GM12878 (cell line): ENCODE data around the gene CISTR. TPM values are rescaled to one million over a fixed set of nuclear protein-coding genes. Genes with fewer than 3 reads are reported as not detected.

ENCODE experiments used
- ATAC-seq: fragments of 200-7000 bp; cut with Tn5 transposase; 3 replicates; pipeline ENCODE4 v1.9.1; 2020; ENCODE audit warnings: mild to moderate bottlenecking, moderate library complexity
- BruUV-seq: library from RNA; stranded (reverse); fragments of 400-500 nt; replicated peaks from 2 replicates; lab custom pipeline; 2021; lab: Mats Ljungman, UMichigan
- CTCF ChIA-PET: fragments of 300-600 bp; sonication (Branson Sonifier 250); formaldehyde crosslinking; extraction: SDS; loops from one replicate; lab custom pipeline; 2021; ENCODE audit warnings: inconsistent platforms; lab: Yijun Ruan, JAX
- POLR2A ChIA-PET: fragments of 350-600 bp; formaldehyde crosslinking; extraction: SDS; loops from one replicate; lab custom pipeline; 2021; ENCODE audit warnings: inconsistent platforms; lab: Charles Lee
- RAD21 ChIA-PET: fragments of 300-600 bp; sonication (Branson Sonifier 250); formaldehyde crosslinking; loops from one replicate; lab custom pipeline; 2023; ENCODE audit warnings: antibody characterized with exemption; ENCODE audit not compliant: unreplicated experiment; lab: Charles Lee
- SMC1A ChIA-PET: fragments of 300-600 bp; sonication (Branson Sonifier 250); formaldehyde crosslinking; loops from one replicate; lab custom pipeline; 2023; ENCODE audit not compliant: unreplicated experiment, uncharacterized antibody; lab: Charles Lee
- DNase-seq: peaks from one replicate; pipeline ENCODE4 v3.0.0-alpha.2; 2011; ENCODE audit warnings: low read depth, low spot score
- FAIRE-seq: peaks from 3 replicates; lab custom pipeline; 2011; peaks lifted over from hg19 to GRCh38; lab: Jason Lieb, UNC
- H2AFZ ChIP-seq: 2 replicates; pipeline ENCODE4 v1.6.0; 2011; ENCODE audit warnings: low read depth, low read length, control low read depth; ENCODE audit not compliant: control insufficient read depth
- H3K27ac ChIP-seq: 2 replicates; pipeline ENCODE4 v1.5.1; 2011; ENCODE audit warnings: control low read depth; ENCODE audit not compliant: control insufficient read depth, insufficient read depth
- H3K27me3 ChIP-seq, 2 experiments: replicated peaks in 1 of 2; 2 replicates each; pipeline versions ENCODE4 v1.6.0 to v1.6.1; 2011; ENCODE audit warnings: low read length in 1 of 2; ENCODE audit not compliant: control insufficient read depth in 2 of 2, insufficient read depth in 2 of 2
- H3K36me3 ChIP-seq, 2 experiments: 2 replicates each; pipeline ENCODE4 v1.5.1; 2011; ENCODE audit warnings: low read length in 1 of 2; ENCODE audit not compliant: control insufficient read depth in 2 of 2, insufficient read depth in 2 of 2
- H3K4me1 ChIP-seq: 2 replicates; pipeline ENCODE4 v1.6.1; 2011; ENCODE audit warnings: mild to moderate bottlenecking, low read length, moderate library complexity, mixed read lengths; ENCODE audit not compliant: control insufficient read depth, insufficient read depth
- H3K4me2 ChIP-seq: 2 replicates; pipeline ENCODE4 v1.6.0; 2011; ENCODE audit warnings: control low read depth; ENCODE audit not compliant: control insufficient read depth, insufficient read depth
- H3K4me3 ChIP-seq: fragments of 200-600 bp; sonication (generic); 2 replicates; pipeline ENCODE4 v1.5.1; 2016
- H3K79me2 ChIP-seq: 2 replicates; pipeline ENCODE4 v1.6.0; 2011; ENCODE audit warnings: low read length; ENCODE audit not compliant: control insufficient read depth, insufficient read depth
- H3K9ac ChIP-seq: 2 replicates; pipeline ENCODE4 v1.8.0; 2011; ENCODE audit warnings: low read length, control low read depth, mixed read lengths; ENCODE audit not compliant: control insufficient read depth, insufficient read depth
- H3K9me3 ChIP-seq: replicated peaks from 3 replicates; pipeline ENCODE4 v1.5.1; 2011; ENCODE audit warnings: mild to moderate bottlenecking, low read length; ENCODE audit not compliant: control insufficient read depth, insufficient read depth
- H4K20me1 ChIP-seq: 2 replicates; pipeline ENCODE4 v1.6.0; 2011; ENCODE audit not compliant: control insufficient read depth, insufficient read depth
- MYC ChIP-seq: IDR thresholded peaks from 2 replicates; pipeline ENCODE4 v1.6.1; 2011; ENCODE audit warnings: mild to moderate bottlenecking, low read length, moderate library complexity, inconsistent platforms; ENCODE audit not compliant: insufficient read depth, insufficient replicate concordance, insufficient read length, severe bottlenecking
- NBN ChIP-seq: fragments of 450-650 bp; IDR thresholded peaks from 2 replicates; pipeline ENCODE4 v1.6.1; 2016
- POLR2A ChIP-seq: IDR thresholded peaks from 2 replicates; pipeline ENCODE4 v1.6.1; 2011; ENCODE audit warnings: low read depth, mild to moderate bottlenecking, low read length
- RUNX3 ChIP-seq: IDR thresholded peaks from 2 replicates; pipeline ENCODE4 v1.6.1; 2012; ENCODE audit warnings: low read length, inconsistent platforms
- TCF7 ChIP-seq: IDR thresholded peaks from 2 replicates; pipeline ENCODE4 v1.6.1; 2014; ENCODE audit warnings: antibody characterized with exemption, borderline replicate concordance
- WGBS: methylation state at CpG from one replicate; pipeline ENCODE4 v1.1.6; 2016; ENCODE audit warnings: low lambda C conversion rate; ENCODE audit not compliant: insufficient replicate concordance, insufficient coverage; ENCODE audit errors: missing lambda C conversion rate; 5-methylcytosine and 5-hydroxymethylcytosine counted together
- in situ Hi-C: fragments of 300-500 bp; cut with MboI; formaldehyde crosslinking; loops from 9 replicates; pipeline ENCODE4 v1.14.3; 2018; ENCODE audit warnings: mixed read lengths
- intact Hi-C: fragments of 100-400 bp; cut with micrococcal nuclease; formaldehyde crosslinking; loops from one replicate; pipeline ENCODE4 v1.14.2; 2022; ENCODE audit not compliant: unreplicated experiment
- polyA plus RNA-seq, 11 experiments: library from polyadenylated mRNA; depleted of rRNA in 4 of 11; unstranded in 6 of 11; stranded (reverse) in 5 of 11; fragments of >200 nt; fragmentation: Nextera tagmentation in 4 of 11; fragmentation: Illumina TruSeq in 1 of 11; extraction: Ambion mirVana in 4 of 11; extraction: Trizol in 1 of 11; gene quantifications; 1 replicate in 1 of 11; 2 replicates in 10 of 11; pipeline versions ENCODE4 v1.2.1 to v1.2.3, GENCODE V29; 2011 to 2016; ENCODE audit warnings: inconsistent platforms in 2 of 11, missing spikeins in 2 of 11, low read depth in 1 of 11
- total RNA-seq, 4 experiments: library from RNA; depleted of rRNA in 3 of 4; stranded (reverse); fragments of >200 nt in 3 of 4; fragmentation: Illumina TruSeq in 1 of 4; extraction: Trizol in 1 of 4; gene quantifications; 2 replicates each; pipeline versions ENCODE4 v1.2.1 to v1.2.3, GENCODE V29; 2013 to 2021
- TF ChIP-seq, protein P1 (sequence below): fragments of 450-650 bp; formaldehyde crosslinking; IDR thresholded peaks from 2 replicates; pipeline ENCODE4 v1.4.0; 2022; ENCODE audit warnings: mild to moderate bottlenecking, moderate library complexity

The CISTR gene
- total and polyA plus RNA-seq, 10 of the 15 experiments (the other 5 are each of a cell fraction or from before 2014, with no cell fraction given), result 0.26 TPM; not detected in 9

DNA sequence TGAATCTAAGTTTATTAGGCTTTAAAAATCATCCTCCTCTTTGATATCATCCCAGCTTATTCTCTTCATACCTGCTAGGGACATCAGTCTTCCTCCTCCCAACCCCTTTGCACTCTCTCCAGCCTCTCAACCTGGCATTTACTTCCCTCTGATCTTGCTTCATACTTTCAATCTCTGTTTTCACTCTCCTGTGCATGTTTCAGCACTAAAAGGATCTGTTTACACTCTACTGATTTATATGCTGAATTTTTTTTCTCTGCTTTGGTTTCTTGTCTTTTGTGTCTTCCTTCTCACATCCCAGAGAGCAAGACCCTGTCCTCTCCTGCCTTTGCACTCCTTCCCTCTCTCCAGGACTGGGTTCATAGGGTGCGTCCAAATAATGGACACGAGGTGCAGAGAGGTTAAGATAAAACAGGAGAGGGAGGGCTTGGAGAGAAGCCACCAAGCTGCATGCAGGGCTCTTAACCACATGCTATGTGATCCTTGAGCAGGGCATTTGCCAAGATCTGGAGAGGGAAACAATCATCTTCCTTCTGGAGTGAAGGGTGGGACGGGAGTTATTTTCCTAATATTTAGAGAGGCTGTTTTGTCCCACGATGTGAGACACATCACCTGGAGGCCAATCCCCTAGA is 3.0 kb upstream of the CISTR start:
- in situ Hi-C loops, result no loop called here
- Histone ChIP-seq H4K20me1 (no peaks in the 10 kb centered on the region), H3K79me2 (no peaks in the 10 kb centered on the region), H2AFZ (peak overlapping the region; percentile 41), H3K27me3 (no peaks in the 10 kb centered on the region), H3K4me3 (peak overlapping the region; percentile 33; the same call in 1 of the 2 replicates), H3K27ac (peak overlapping the region; percentile 35), H3K9me3 (no peaks in the 10 kb centered on the region), H3K4me1 (peaks cover 65% of the 10 kb centered on the region), H3K4me2 (peak overlapping the region; percentile 94), H3K9ac (0 out of 2 replicates have a peak overlapping the region, but pooled peaks have one; percentile 25), H3K36me3 (no peaks in the 10 kb centered on the region)
- intact Hi-C loops, result loop anchor here (10.0 kb wide), 1 partner anchor 450 kb away; no protein-coding TSS in a partner anchor
- TF ChIP-seq POLR2A, result no peak
- TF ChIP-seq, protein P1, sequence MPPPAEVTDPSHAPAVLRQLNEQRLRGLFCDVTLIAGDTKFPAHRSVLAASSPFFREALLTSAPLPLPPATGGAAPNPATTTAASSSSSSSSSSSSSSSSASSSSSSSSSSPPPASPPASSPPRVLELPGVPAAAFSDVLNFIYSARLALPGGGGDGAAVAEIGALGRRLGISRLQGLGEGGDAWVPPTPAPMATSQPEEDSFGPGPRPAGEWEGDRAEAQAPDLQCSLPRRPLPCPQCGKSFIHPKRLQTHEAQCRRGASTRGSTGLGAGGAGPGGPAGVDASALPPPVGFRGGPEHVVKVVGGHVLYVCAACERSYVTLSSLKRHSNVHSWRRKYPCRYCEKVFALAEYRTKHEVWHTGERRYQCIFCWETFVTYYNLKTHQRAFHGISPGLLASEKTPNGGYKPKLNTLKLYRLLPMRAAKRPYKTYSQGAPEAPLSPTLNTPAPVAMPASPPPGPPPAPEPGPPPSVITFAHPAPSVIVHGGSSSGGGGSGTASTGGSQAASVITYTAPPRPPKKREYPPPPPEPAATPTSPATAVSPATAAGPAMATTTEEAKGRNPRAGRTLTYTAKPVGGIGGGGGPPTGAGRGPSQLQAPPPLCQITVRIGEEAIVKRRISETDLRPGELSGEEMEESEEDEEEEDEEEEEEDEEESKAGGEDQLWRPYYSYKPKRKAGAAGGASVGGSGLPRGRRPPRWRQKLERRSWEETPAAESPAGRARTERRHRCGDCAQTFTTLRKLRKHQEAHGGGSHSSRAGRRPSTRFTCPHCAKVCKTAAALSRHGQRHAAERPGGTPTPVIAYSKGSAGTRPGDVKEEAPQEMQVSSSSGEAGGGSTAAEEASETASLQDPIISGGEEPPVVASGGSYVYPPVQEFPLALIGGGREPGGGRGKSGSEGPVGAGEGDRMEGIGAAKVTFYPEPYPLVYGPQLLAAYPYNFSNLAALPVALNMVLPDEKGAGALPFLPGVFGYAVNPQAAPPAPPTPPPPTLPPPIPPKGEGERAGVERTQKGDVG (CRISPR knock-in tag), result no peak
- 0 out of 2 replicates have a peak, but pooled peaks have one; percentile 26 for TF ChIP-seq NBN
- no peak for TF ChIP-seq TCF7
- TF ChIP-seq RUNX3, result peak; percentile 13; the same call in 1 of the 2 replicates
- no peak for TF ChIP-seq MYC
- FAIRE-seq, result no peak
- 22% methylated on average over 4 of the region's 4 CpGs for WGBS
- SMC1A ChIA-PET, result interaction anchor here (3.9 to 4.1 kb wide), 2 partner anchors 9 to 55 kb away, joined by 20 to 156 read pairs; no protein-coding TSS in a partner anchor
- RAD21 ChIA-PET, result interaction anchor here (1.0 to 1.9 kb wide), 4 partner anchors 10 to 79 kb away, joined by 3 to 9 read pairs (median 3); partner anchors contain the start of gene ATP5MC2
- ATAC-seq, result no peak
- POLR2A ChIA-PET, result interaction anchor here (0.7 to 3.3 kb wide), 5 partner anchors 8 to 298 kb away, joined by 3 to 23 read pairs (median 4); partner anchors contain the start of genes HOXC4 and TARBP2
- no peak for DNase-seq
- no TSS peak for BruUV-seq
- CTCF ChIA-PET, result interaction anchor here (1.3 to 11.1 kb wide), 7 partner anchors 10 to 234 kb away, joined by 3 to 443 read pairs (median 7); partner anchors contain the start of gene ATP5MC2
